ENCODE measurements around the gene PPP1R12A. TPM values are rescaled to one million over a fixed set of nuclear protein-coding genes. Genes with fewer than 3 reads are reported as not detected.

Gene PPP1R12A
- total RNA-seq, 1 experiment from 2014 or later: 84.9 TPM

DNA sequence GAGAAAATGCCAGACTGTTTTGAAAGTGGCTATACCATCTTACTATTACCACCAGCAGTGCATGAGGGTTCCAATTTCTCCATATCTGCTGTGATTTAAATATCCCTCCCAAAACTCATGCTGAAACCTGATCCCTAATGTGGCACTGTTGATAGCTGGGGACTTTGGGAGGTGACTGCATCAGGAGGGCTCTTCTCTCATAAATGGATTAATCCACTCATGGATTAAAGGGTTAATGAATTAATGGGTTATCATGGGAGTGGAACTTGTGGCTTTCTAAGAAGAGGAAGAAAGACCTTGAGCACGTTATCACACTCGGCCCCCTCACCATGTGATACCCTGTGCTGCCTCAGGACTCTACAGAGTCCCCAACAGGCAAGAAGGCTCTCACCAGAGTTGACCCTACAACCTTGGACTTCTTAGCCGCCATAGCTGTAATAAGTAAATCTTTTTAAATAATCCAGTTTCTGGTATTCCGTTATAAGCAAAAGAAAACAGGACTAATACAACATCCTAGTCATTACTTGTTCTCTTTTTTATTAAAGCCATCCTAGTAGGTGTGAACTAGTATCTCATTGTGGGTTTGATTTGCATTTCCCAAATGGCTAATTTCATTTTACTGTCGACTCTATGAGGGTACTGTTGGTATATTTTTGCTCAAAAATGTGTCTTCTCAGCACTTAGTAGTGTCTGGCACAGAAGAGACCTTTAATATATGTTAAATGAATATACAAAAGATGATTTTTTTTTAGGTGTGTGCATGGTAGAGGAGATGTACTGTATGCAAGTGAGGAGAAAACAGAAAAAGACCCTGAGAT lies 14.3 kb downstream of the PPP1R12A start:
- Histone ChIP-seq H3K4me1 (ENCODE audit: low read length) (peaks cover 43% of the 10 kb centered on the region), H3K79me2 (ENCODE audit: low read length) (peaks cover 100% of the 10 kb centered on the region), H3K9me3 (ENCODE audit: low read length) (no peaks in the 10 kb centered on the region), H3K4me2 (ENCODE audit: low read depth, low read length, poor library complexity, severe bottlenecking) (peak overlapping the region; percentile 59), H3K4me3 (ENCODE audit: low read length) (peak overlapping the region; percentile 9; the same call in 1 of the 2 replicates), H2AFZ (ENCODE audit: low read length) (no peak overlapping the region), H3K27me3 (ENCODE audit: low read length) (no peaks in the 10 kb centered on the region), H3K9ac (ENCODE audit: low read length) (no peak overlapping the region), H3K27ac (ENCODE audit: low read length) (peak overlapping the region; percentile 60), H3K9me2 (replicated peaks; ENCODE audit: insufficient read depth, low read length) (no peaks in the 10 kb centered on the region), H4K20me1 (ENCODE audit: insufficient read depth, low read depth, low read length) (peaks cover 38% of the 10 kb centered on the region), H3K36me3 (ENCODE audit: insufficient read depth, low read length) (no peaks in the 10 kb centered on the region)
- peak; percentile 68 for DNase-seq

DNA sequence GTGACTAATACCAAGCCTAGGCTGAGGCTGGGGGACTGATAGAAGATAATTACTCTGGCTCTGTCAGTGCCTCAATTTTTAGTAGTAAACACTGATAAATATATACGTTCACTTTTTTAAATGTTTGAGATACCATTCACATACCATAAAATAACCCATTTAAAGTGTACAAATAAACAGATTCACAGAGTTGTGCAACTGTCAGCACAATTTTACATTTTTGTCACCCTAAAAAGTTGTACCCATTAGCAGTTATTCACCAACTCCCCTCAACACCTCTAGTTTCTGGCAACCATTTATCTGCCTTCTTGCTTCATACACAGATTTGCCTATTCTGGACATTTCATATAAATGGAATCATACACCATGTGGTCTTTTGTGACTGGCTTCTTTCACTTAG lies 15.1 kb downstream of the PPP1R12A start:
- DNase-seq: no peak
- no peaks in the 10 kb centered on the region for H3K36me3 ChIP-seq (ENCODE audit: insufficient read depth, low read length)
- H3K79me2 ChIP-seq (ENCODE audit: low read length): peaks cover 100% of the 10 kb centered on the region
- H3K9me2 ChIP-seq (replicated peaks; ENCODE audit: insufficient read depth, low read length): no peaks in the 10 kb centered on the region
- H2AFZ ChIP-seq (ENCODE audit: low read length): no peak overlapping the region
- H4K20me1 ChIP-seq (ENCODE audit: insufficient read depth, low read depth, low read length): peaks cover 34% of the 10 kb centered on the region
- H3K4me2 ChIP-seq (ENCODE audit: low read depth, low read length, poor library complexity, severe bottlenecking): no peak overlapping the region
- H3K9ac ChIP-seq (ENCODE audit: low read length): no peak overlapping the region
- peaks cover 38% of the 10 kb centered on the region for H3K4me1 ChIP-seq (ENCODE audit: low read length)
- no peaks in the 10 kb centered on the region for H3K27me3 ChIP-seq (ENCODE audit: low read length)
- no peak overlapping the region for H3K4me3 ChIP-seq (ENCODE audit: low read length)
- no peaks in the 10 kb centered on the region for H3K9me3 ChIP-seq (ENCODE audit: low read length)
- no peak overlapping the region for H3K27ac ChIP-seq (ENCODE audit: low read length)

DNA sequence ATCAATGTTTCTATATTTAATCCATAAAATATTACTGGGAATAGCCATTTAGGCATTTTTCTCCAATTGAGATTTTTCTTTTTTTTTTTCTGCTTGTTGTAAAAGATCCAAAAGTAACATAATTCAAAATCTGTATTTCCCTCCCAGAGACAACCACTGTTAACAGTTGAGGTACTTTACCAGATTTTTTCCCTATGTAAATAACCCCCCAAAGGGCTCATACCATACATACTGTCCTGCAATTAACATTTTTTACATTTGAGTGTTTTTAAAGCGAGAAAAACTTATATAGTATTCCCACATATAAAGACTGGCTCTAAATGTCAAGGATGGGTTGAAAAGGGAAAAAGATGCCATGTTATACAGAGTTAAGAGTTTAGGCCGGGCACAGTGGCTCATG lies 18.1 kb downstream of the PPP1R12A start:
- DNase-seq: no peak
- H3K4me3 ChIP-seq (ENCODE audit: low read length): no peak overlapping the region
- H3K4me1 ChIP-seq (ENCODE audit: low read length): peaks cover 40% of the 10 kb centered on the region
- H2AFZ ChIP-seq (ENCODE audit: low read length): no peak overlapping the region
- no peak overlapping the region for H3K4me2 ChIP-seq (ENCODE audit: low read depth, low read length, poor library complexity, severe bottlenecking)
- H3K9me3 ChIP-seq (ENCODE audit: low read length): no peaks in the 10 kb centered on the region
- H3K9ac ChIP-seq (ENCODE audit: low read length): no peak overlapping the region
- H3K36me3 ChIP-seq (ENCODE audit: insufficient read depth, low read length): no peaks in the 10 kb centered on the region
- H3K79me2 ChIP-seq (ENCODE audit: low read length): peaks cover 100% of the 10 kb centered on the region
- peaks cover 26% of the 10 kb centered on the region; the same call in 1 of the 2 replicates for H4K20me1 ChIP-seq (ENCODE audit: insufficient read depth, low read depth, low read length)
- H3K27ac ChIP-seq (ENCODE audit: low read length): no peak overlapping the region
- H3K27me3 ChIP-seq (ENCODE audit: low read length): no peaks in the 10 kb centered on the region
- no peaks in the 10 kb centered on the region for H3K9me2 ChIP-seq (replicated peaks; ENCODE audit: insufficient read depth, low read length)

DNA sequence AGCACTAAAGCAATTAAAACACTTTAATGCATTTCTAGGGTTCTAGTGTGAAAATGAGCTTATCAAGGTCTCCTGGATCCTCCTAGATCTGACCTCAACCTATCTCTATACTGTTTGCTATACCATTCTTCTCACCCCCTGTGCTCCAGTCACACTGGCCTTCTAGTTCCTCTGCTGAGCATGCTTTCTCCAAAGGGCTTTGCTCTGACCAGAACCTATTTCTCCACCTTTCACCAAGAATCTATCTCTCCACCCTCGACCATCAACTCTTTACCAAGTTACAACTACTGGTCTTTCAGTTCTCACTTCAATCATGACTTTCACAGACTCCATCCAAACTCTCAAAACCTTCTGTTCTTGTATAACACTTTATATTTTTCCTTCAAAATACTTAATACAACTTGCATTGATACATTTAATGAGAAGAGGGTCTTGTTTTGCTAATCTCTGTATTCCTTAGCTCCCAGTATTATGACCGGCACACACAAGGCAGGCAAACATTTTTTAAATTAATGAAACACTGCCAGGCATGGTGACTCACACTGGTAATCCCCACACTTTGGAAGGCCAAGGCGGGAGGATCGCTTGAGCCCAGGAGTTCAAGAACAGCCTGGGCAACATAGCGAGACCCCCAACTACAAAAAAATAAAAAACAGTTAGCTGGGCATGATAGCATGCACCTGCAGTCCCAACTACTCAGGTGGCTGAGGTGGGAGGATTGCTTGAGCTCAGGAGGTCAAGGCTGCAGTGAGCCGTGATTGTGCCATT lies 22.8 kb downstream of the PPP1R12A start:
- H3K36me3 ChIP-seq (ENCODE audit: insufficient read depth, low read length): no peaks in the 10 kb centered on the region
- no peak overlapping the region for H3K27ac ChIP-seq (ENCODE audit: low read length)
- no peaks in the 10 kb centered on the region for H3K9me2 ChIP-seq (replicated peaks; ENCODE audit: insufficient read depth, low read length)
- H3K4me1 ChIP-seq (ENCODE audit: low read length): peaks cover 17% of the 10 kb centered on the region
- H2AFZ ChIP-seq (ENCODE audit: low read length): no peak overlapping the region
- H3K79me2 ChIP-seq (ENCODE audit: low read length): peaks cover 100% of the 10 kb centered on the region
- no peaks in the 10 kb centered on the region for H4K20me1 ChIP-seq (ENCODE audit: insufficient read depth, low read depth, low read length)
- H3K4me2 ChIP-seq (ENCODE audit: low read depth, low read length, poor library complexity, severe bottlenecking): no peak overlapping the region
- no peak overlapping the region for H3K4me3 ChIP-seq (ENCODE audit: low read length)
- H3K9me3 ChIP-seq (ENCODE audit: low read length): no peaks in the 10 kb centered on the region
- H3K9ac ChIP-seq (ENCODE audit: low read length): no peak overlapping the region
- no peak for DNase-seq
- no peaks in the 10 kb centered on the region for H3K27me3 ChIP-seq (ENCODE audit: low read length)

DNA sequence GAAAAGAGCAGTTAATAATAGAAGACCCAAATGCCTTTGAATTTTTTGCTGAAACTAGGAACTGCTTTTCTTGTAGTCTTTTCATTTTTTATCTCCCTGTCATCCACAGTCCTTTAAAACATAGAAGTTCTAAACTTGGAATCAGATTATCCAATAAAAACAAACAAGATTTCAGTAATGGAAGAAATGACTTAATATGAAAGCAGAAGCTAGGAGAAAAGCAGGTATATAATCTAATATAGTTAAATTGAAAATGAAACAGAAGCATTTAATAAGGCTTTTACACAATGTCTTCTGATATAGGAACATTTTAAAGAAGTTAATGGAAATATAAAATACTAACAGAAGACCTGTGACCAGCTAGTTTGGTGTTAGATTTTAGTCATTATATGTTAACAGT lies 26.5 kb downstream of the PPP1R12A start:
- no peak overlapping the region for H3K4me2 ChIP-seq (ENCODE audit: low read depth, low read length, poor library complexity, severe bottlenecking)
- H3K79me2 ChIP-seq (ENCODE audit: low read length): peaks cover 100% of the 10 kb centered on the region
- no peak overlapping the region for H3K27ac ChIP-seq (ENCODE audit: low read length)
- no peak for DNase-seq
- H3K4me1 ChIP-seq (ENCODE audit: low read length): peaks cover 17% of the 10 kb centered on the region
- no peaks in the 10 kb centered on the region for H3K27me3 ChIP-seq (ENCODE audit: low read length)
- H4K20me1 ChIP-seq (ENCODE audit: insufficient read depth, low read depth, low read length): no peaks in the 10 kb centered on the region
- no peak overlapping the region for H3K4me3 ChIP-seq (ENCODE audit: low read length)
- H3K36me3 ChIP-seq (ENCODE audit: insufficient read depth, low read length): no peaks in the 10 kb centered on the region
- no peaks in the 10 kb centered on the region for H3K9me3 ChIP-seq (ENCODE audit: low read length)
- no peak overlapping the region for H2AFZ ChIP-seq (ENCODE audit: low read length)
- no peak overlapping the region for H3K9ac ChIP-seq (ENCODE audit: low read length)
- H3K9me2 ChIP-seq (replicated peaks; ENCODE audit: insufficient read depth, low read length): no peaks in the 10 kb centered on the region

DNA sequence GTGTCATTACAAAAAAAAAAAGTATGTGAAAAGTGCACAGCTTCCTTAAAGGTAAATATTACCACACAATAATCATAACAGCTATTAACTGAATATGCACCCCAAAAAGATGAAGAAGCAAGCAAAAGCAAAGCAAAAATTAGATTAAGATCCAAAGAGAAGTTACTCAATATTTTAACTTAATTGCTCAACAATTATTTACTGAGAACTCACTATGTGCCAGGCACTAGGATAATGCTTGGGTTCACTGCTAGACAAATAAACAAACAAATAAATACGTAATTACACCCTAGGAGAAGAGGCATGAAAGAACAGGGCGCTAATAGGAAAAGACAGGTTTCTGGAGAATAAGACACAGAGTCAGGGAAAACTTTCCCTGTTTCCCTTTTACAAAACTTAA lies 33.4 kb downstream of the PPP1R12A start:
- Histone ChIP-seq H3K4me3 (ENCODE audit: low read length) (no peak overlapping the region), H3K9me3 (ENCODE audit: low read length) (no peaks in the 10 kb centered on the region), H3K27ac (ENCODE audit: low read length) (no peak overlapping the region), H3K79me2 (ENCODE audit: low read length) (peaks cover 100% of the 10 kb centered on the region), H3K4me2 (ENCODE audit: low read depth, low read length, poor library complexity, severe bottlenecking) (no peak overlapping the region), H3K36me3 (ENCODE audit: insufficient read depth, low read length) (no peaks in the 10 kb centered on the region), H4K20me1 (ENCODE audit: insufficient read depth, low read depth, low read length) (peaks cover 3% of the 10 kb centered on the region; the same call in 1 of the 2 replicates), H3K27me3 (ENCODE audit: low read length) (no peaks in the 10 kb centered on the region), H3K9ac (ENCODE audit: low read length) (no peak overlapping the region), H3K9me2 (replicated peaks; ENCODE audit: insufficient read depth, low read length) (no peaks in the 10 kb centered on the region), H2AFZ (ENCODE audit: low read length) (no peak overlapping the region), H3K4me1 (ENCODE audit: low read length) (peaks cover 7% of the 10 kb centered on the region)
- no peak for DNase-seq

DNA sequence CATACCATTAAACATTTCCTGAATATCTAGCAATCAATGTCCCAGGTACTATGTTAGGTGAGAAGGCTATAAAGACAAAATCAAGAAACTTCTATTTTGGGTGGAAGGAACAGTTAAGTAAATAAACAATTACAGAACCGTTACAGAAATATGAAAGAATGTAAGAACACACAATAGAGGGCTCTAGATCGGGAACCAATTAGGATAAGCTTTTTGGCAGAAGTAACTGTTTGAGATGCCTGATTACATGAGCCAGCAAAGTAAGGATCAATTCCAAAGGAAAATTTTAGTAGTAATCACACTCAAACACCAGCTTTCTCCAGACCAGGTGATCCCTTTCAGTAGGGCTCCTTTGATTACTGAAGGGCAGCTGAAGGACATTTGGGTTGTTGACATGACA lies 33.9 kb downstream of the PPP1R12A start:
- no peaks in the 10 kb centered on the region for H3K9me3 ChIP-seq (ENCODE audit: low read length)
- no peak overlapping the region for H3K4me3 ChIP-seq (ENCODE audit: low read length)
- H3K4me2 ChIP-seq (ENCODE audit: low read depth, low read length, poor library complexity, severe bottlenecking): no peak overlapping the region
- H2AFZ ChIP-seq (ENCODE audit: low read length): no peak overlapping the region
- no peak overlapping the region for H3K9ac ChIP-seq (ENCODE audit: low read length)
- H3K27me3 ChIP-seq (ENCODE audit: low read length): no peaks in the 10 kb centered on the region
- H4K20me1 ChIP-seq (ENCODE audit: insufficient read depth, low read depth, low read length): peaks cover 3% of the 10 kb centered on the region; the same call in 1 of the 2 replicates
- DNase-seq: no peak
- H3K79me2 ChIP-seq (ENCODE audit: low read length): peaks cover 100% of the 10 kb centered on the region
- H3K27ac ChIP-seq (ENCODE audit: low read length): no peak overlapping the region
- H3K4me1 ChIP-seq (ENCODE audit: low read length): peaks cover 7% of the 10 kb centered on the region
- no peaks in the 10 kb centered on the region for H3K36me3 ChIP-seq (ENCODE audit: insufficient read depth, low read length)
- H3K9me2 ChIP-seq (replicated peaks; ENCODE audit: insufficient read depth, low read length): no peaks in the 10 kb centered on the region

DNA sequence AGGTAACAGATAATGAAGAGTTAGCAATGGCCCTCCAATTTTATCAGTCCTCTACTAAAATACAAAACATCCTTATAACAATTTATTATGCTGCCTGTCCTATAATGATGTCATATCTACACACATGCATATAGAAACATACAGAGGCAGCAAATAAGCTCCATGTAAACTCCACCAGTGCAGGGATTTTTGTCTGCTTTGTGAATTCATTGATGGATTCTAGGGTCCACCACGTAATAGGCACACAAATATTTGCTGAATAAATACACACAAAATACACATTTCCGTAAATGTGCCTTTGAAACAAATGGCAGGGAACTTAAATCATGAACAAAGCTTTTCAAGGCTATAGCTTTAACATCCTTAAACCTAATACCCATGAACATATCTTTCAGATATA lies 34.7 kb downstream of the PPP1R12A start:
- no peaks in the 10 kb centered on the region for H3K27me3 ChIP-seq (ENCODE audit: low read length)
- no peak overlapping the region for H3K27ac ChIP-seq (ENCODE audit: low read length)
- no peaks in the 10 kb centered on the region for H3K9me3 ChIP-seq (ENCODE audit: low read length)
- DNase-seq: no peak
- no peak overlapping the region for H2AFZ ChIP-seq (ENCODE audit: low read length)
- H3K79me2 ChIP-seq (ENCODE audit: low read length): peaks cover 100% of the 10 kb centered on the region
- no peak overlapping the region for H3K9ac ChIP-seq (ENCODE audit: low read length)
- H3K4me2 ChIP-seq (ENCODE audit: low read depth, low read length, poor library complexity, severe bottlenecking): no peak overlapping the region
- H3K4me3 ChIP-seq (ENCODE audit: low read length): no peak overlapping the region
- H3K36me3 ChIP-seq (ENCODE audit: insufficient read depth, low read length): no peaks in the 10 kb centered on the region
- no peaks in the 10 kb centered on the region for H3K9me2 ChIP-seq (replicated peaks; ENCODE audit: insufficient read depth, low read length)
- peaks cover 3% of the 10 kb centered on the region; the same call in 1 of the 2 replicates for H4K20me1 ChIP-seq (ENCODE audit: insufficient read depth, low read depth, low read length)
- H3K4me1 ChIP-seq (ENCODE audit: low read length): peaks cover 3% of the 10 kb centered on the region; the same call in 1 of the 2 replicates

Data from Karpas-422 (cell line).